Kasumi-1 (cell line): ENCODE data around the gene HOXB8.

Source experiments
- DNase-seq, 2 experiments: peaks; one replicate each; lab custom pipeline; 2025; lab: John Stamatoyannopoulos, UW

Gene HOXB8

DNA sequence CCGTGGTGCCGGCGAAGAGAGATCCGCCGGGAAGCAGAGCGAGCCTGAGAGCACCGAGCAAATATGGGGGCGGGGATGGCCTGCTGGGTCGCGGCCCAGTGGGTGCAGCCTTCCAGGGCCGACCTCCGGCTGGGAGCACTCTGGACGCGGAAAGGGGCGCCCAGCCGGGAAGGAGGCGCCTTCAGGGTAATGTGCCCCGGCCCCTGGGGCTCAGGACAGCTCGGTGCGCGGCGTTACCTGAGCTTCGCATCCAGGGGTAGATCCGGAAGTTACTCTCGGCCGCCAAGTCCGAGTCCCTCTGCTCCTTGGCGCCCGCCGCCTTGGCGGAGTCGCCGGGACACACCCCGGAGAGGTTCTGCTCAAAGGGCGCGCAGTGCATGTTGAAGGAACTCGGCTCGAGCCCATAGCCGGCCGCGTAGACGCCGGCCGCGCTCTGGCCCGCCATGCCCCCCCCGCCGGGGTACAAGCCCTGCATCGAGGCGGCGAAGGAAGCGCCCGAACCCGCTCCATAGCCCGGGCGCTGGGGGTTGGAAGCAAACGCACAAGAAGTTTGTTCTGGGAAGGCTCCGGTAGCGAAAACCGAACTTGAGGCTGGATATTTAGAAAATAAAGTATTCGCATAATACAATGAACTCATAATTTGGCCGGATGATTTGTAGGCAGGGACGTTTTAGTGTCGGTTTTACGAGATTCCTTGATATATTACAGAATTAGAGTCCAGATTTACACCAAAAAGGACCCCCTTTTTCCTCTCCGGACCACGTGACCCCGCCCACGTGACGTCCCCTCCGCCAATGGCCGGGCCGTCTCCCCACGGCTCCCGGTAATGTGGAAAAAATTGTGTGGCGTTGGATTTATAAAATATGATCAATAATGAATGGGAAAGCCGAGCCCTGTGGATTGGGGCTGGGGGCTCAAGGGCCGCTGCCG is 4.5 kb downstream of the HOXB8 start, which contains the start of gene HOXB7:
TSS of gene HOXB7 (minus strand) at position 736 of the 930 bp plus-strand sequence. CDS start at position 637, 99 bp downstream.
- no peak for DNase-seq

DNA sequence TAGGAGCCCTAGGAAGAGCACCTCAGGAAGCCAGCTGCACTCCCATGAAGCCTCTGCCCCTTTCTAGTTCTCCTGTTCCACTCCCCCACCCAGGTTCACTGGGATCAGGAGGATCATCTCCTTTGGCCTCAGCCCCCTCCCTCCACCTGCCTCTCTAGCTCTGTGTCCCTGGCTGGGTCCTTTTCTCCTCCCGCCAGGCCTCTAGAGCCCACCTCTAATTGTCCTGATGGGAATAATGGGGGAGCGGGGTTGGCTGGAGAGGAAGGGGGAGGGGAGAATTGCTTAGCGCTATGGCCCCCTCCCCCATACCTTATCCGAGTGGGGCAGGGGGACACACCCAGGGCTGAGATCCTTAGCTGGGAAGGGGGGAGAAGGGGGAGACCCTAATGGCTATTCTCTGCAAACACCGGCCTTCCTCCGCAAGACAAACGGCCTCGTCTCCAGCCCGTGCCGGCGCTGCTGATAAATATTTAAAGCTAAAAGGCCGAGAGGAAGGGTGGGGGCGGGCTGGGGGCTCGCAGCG is 5.3 kb downstream of the HOXB8 start:
- DNase-seq, result no peak

DNA sequence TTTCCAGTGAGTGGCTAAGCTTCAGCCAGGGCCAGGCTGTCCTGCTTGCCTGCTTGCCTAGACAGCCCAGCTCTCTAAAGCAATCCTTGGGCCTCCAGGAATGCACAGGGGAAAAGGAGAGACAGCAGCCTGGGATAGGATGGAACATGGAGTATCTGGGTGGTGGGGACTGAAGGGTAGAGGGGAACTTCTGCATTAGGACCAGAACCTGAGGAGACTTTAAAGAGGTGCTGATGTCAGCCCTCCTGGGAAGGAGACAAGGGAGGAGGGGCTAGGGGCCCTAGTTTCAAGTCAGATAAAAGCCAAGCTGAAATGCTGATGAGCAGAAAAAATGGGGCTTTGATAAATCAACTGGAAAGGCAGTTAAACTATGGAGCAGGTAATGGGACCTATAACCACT is 6.1 kb downstream of the HOXB8 start:
- no peak for DNase-seq

DNA sequence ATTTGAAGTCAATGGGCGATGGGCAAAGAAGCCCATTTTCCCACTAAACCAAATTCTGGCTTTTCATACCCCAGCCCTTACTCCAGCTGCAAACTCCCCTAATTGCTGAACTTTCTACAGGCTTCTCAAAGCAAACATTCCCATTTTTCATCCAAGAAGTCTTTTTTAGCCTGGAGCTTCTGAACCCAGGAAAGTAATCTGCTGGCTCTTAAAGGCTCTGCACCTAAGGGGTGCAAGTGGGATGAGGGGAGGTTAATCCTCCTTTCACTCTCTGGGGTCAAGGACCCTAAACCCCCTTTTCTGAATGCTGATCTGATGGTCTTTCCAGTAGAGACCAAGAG is 6.6 kb downstream of the HOXB8 start:
- DNase-seq, result no peak

GRCh38 chr17:48606892-48607614 is 8.0 kb downstream of the HOXB8 start:
- no peak for DNase-seq

DNA sequence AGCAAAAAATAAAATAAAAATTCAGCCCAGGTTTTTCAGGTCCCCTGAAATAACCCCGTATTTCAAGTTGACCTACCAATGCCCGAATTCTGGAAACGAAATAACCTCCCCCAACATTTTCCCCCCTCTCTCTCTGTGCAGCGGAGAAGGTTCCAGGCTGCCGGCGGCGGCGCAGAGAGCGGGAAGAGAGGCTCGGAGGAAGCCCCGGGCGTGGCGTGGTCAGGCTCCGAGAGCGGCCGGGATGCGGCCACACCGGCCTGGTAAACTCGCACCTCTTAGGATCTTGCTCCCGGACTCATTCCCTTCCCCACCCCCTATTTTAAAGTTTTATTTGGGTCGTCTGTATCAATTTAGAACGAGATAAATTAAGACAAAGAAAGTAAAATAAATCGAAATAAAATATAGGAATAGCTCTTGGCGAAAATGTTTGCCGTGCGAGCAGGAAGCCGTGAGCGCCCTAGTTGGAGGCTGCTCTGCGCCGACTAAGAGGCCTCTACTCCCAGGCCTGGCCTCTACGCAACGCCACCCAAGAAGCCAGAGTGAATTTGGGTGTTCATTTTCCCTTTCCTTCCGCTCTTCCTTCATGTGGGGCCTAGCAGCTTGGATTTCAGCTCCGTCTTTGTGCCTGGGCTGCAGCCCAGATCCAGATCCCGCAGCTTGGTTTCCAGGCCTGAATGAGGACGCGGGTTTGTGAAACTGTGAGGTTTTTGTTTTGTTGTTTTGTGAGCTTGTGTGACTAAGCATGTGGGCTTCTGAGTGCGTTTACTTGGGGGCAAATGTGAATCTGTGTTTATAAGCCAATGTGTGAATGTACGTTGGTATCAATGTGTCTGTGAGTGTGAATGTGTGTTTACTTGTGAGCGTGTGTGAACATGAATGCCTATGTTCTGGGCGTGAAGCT is 8.9 kb downstream of the HOXB8 start:
- no peak for DNase-seq

DNA sequence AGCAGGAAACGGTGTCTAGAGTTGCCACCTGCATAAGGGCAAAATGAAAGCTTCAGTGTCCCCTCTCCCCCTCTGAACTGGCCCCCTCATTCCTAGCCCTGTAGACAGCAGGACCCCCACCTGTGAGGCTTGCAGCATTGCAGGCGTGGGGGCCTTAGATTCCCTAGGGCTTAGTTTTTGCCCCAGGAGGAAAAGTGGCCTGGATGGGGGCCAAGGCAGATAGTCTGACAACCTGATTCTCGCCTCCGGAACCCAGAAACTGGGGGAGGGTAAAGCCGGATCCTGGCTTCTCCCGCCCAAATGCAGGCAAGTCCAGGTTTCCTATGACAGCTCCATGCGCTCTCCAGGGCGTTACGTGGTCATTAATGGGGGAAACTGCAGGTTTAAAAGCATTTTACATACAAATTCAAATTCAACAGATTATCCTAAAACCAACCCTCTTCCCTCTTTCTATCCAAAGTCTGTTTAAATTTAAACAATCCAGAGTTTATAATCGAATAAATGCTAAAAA is 9.6 kb downstream of the HOXB8 start:
- no peak for DNase-seq

DNA sequence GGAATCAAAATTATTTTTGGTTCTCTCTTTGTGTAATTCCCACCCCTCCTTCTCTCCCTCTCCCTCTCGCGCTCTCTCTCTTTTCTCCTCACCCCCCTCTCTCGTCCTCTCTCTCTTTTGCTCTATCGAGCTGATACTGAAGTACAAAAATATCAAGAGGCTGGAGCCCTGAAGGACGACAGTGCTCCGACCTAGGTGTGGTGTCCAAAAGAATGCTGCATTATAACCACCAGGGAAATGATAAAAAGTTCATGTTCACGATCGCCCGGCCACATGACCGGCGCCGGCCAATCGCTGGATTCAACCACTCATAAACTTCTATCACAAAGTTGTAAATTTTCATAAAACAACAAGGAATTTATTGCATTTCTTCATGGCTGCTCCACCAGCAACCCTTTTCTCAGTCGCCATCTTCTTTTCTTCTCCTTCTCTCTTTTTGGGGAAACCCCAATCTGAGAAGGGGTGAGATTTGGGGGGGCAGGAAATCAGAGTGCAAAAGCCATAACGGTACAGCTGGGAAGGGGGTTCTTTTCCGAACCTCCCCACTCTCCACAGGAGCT is 10.2 kb downstream of the HOXB8 start, which contains the start of gene HOXB6:
TSS of gene HOXB6 (minus strand) at position 217 of the 560 bp plus-strand sequence. CDS start 6,836 bp downstream, outside the sequence.
- no peak for DNase-seq

GRCh38 chr17:48603959-48604769 is 10.9 kb downstream of the HOXB8 start:
- DNase-seq, result no peak

DNA sequence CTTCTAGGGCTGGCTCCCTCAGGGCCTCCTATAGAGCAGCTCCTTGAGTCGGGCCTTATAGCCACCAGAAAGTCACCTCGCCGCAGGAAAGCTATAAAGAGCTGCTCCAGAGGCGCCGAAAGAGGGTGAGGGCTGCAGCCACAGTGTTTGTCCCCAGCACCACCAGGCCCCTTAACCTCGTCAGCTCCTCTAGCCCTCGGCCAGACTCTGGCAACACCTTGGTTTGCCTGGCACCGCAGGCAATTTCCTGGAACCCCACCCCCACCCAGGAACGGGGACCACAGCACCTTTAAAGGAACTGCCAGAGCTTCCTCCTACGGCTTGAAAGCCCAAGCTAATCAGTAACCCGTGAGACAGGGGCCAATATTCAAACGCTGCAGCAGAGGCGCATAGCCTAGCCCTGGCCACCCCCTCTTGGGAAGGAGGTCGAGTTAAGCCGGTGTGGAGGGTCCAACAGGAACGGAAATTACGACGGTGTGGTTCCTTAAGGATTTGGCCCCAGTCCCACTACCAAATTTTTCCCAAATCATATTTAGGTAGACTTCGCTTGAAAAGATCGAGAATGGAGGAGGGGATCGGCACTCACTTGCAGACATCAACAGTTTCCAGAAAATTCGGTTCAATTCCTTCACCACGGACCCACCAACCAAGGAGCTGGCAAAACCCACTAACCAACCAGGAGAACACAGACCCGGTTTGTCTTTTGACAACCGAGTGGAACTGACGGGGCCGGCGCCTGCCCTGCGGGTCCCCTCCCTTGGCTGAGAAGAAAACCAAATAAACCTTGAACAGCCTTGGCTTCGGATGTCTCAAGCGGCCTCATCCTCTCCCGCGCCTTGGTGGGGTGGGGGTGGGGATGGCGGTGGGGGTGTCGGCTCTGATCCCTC is 13.3 kb downstream of the HOXB8 start:
- no peak for DNase-seq

- no peak for DNase-seq
Observed at GRCh38 chr17:48601207-48601538, 13.9 kb downstream of the HOXB8 start.

GRCh38 chr17:48600244-48601098 is 14.6 kb downstream of the HOXB8 start:
- no peak for DNase-seq

GRCh38 chr17:48599354-48599753 is 15.7 kb downstream of the HOXB8 start:
- DNase-seq, result no peak

DNA sequence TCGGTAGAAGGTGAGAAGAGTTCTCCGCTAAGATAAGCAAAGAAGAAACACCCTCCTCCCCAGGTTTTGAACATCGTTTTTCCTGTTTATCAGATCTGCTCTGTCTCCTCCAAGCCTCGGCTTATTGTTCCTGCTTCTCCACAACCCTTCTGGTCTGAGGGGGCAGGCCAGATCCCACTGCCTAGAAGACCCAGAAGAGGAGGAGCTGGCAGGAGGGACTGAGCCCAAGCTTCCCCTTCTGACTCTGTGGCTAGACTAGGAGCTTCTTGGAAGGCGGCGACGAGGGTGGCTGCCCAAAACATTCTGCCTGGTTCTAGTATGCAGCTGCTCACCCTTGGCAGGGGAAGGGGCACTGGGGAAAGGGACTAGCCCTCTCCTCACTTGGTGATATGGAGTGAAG is 16.4 kb downstream of the HOXB8 start:
- DNase-seq, result no peak

DNA sequence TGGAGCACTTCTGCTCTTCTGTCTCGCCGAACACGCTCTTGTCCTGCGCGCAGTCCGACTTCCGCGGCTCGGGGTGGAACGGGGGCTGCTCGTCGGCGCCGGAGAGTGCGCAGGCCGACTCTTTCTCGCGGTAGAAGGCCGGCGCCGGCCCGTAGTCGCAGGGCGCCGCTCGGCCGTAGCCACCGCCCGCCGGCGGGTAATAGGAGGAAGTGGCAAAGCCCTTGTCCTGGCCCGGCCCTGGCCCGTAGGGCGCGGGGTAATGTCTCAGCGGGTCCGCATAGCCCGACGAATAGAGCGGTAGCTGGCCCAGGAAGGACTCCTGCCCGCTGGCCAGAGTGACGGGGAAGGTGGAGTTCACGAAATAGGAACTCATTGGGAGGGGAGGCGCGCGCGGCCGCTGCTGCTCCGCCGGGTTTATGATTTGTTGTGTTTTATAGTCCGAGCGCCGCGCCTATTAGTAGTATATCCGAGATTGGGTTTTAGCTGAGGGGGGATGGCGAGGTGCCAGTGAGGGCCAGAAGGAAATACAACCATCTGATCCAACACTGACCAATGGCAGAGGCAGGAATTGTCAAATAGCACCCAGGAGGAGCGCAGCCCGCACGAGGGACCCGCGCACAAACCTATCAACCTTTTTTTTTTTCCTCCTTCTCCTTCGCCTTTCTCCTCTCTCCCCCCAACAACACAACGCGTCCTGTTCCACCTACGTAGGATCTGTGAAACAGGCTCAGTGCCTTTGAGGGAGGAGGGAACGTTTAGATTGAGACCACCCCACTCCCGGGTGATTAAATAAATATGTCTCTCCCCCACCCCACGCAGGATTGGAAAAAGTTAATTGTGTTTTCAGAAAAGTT is 17.1 kb downstream of the HOXB8 start:
- no peak for DNase-seq

- DNase-seq, result no peak
Observed at GRCh38 chr17:48597528-48597777, 17.6 kb downstream of the HOXB8 start.

GRCh38 chr17:48596735-48597527 is 18.2 kb downstream of the HOXB8 start:
- no peak for DNase-seq
